A549 (cell line): ENCODE measurements around the gene TNS1. TPM values are rescaled to one million over a fixed set of nuclear protein-coding genes. Genes with fewer than 3 reads are reported as not detected.

Source experiments
- ATAC-seq, 2 experiments: fragments of 200-7000 bp in 1 of 2; fragments of >200 bp in 1 of 2; cut with Nextera tagmentation in 1 of 2; cut with Tn5 transposase in 1 of 2; 3 replicates each; pipeline versions ENCODE4 v1.8.0 to v1.9.1; 2018 to 2020; ENCODE audit warnings: mild to moderate bottlenecking in 1 of 2, moderate library complexity in 1 of 2
- CTCF ChIA-PET: fragments of 300-600 bp; sonication (Branson Sonifier 250); formaldehyde crosslinking; extraction: SDS; loops from one replicate; lab custom pipeline; 2021; ENCODE audit warnings: antibody characterized with exemption, inconsistent platforms; lab: Yijun Ruan, JAX
- POLR2A ChIA-PET: fragments of 350-600 bp; formaldehyde crosslinking; extraction: SDS; loops from one replicate; lab custom pipeline; 2021; ENCODE audit warnings: antibody characterized with exemption, inconsistent platforms; lab: Yijun Ruan, JAX
- DNase-seq, 2 experiments: peaks; one replicate each; pipeline versions ENCODE4 v3.0.0 to v3.0.0-alpha.2; 2011 to 2016; ENCODE audit warnings: low read depth in 1 of 2, low spot score in 1 of 2
- FAIRE-seq: peaks from 2 replicates; lab custom pipeline; 2011; peaks lifted over from hg19 to GRCh38; lab: Jason Lieb, UNC
- H3K27ac ChIP-seq, 2 experiments: fragments of >200 bp; sonication (Bioruptor Twin); formaldehyde crosslinking; 3 replicates each; pipeline ENCODE4 v1.5.1; 2016 to 2017
- H3K4me1 ChIP-seq: fragments of >200 bp; sonication (Bioruptor Twin); formaldehyde crosslinking; 3 replicates; pipeline ENCODE4 v1.6.1; 2016
- H3K4me2 ChIP-seq: fragments of >200 bp; sonication (Bioruptor Twin); formaldehyde crosslinking; 3 replicates; pipeline ENCODE4 v1.6.1; 2016
- H3K4me3 ChIP-seq: fragments of >200 bp; sonication (Bioruptor Twin); formaldehyde crosslinking; 3 replicates; pipeline ENCODE4 v1.5.1; 2016
- H3K9me3 ChIP-seq: fragments of >200 bp; sonication (Bioruptor Twin); formaldehyde crosslinking; 3 replicates; pipeline ENCODE4 v1.6.1; 2016
- CBX2 ChIP-seq: fragments of 200-600 bp; sonication (generic); IDR thresholded peaks from 2 replicates; pipeline ENCODE4 v1.6.1; 2016; ENCODE audit warnings: low read depth, mild to moderate bottlenecking, borderline replicate concordance
- EP300 ChIP-seq, 2 experiments: fragments of >200 bp; sonication (Bioruptor Twin); formaldehyde crosslinking; IDR thresholded peaks; 2 replicates in 1 of 2; 3 replicates in 1 of 2; pipeline ENCODE4 v1.6.1; 2016 to 2017
- ESRRA ChIP-seq: fragments of 150-350 bp; IDR thresholded peaks from 2 replicates; pipeline ENCODE4 v1.6.1; 2014; ENCODE audit warnings: mild to moderate bottlenecking, low read length, borderline replicate concordance
- FOSL2 ChIP-seq, 2 experiments: fragments of 450-650 bp in 1 of 2; fragments of >200 bp in 1 of 2; sonication (Bioruptor Twin) in 1 of 2; formaldehyde crosslinking; IDR thresholded peaks; 2 replicates each; pipeline versions ENCODE4 v1.5.0 to v1.6.1; 2016 to 2020; ENCODE audit warnings: mild to moderate bottlenecking in 1 of 2, moderate library complexity in 1 of 2
- GATA3 ChIP-seq: IDR thresholded peaks from 2 replicates; pipeline ENCODE4 v1.6.1; 2012; ENCODE audit warnings: borderline replicate concordance
- HDAC2 ChIP-seq: fragments of 200-600 bp; sonication (generic); IDR thresholded peaks from 2 replicates; pipeline ENCODE4 v1.6.1; 2016
- HOXB13 ChIP-seq: fragments of 250-450 bp; sonication (Bioruptor Pico); IDR thresholded peaks from 2 replicates; pipeline ENCODE4 v1.5.0; 2020; ENCODE audit warnings: low read depth, mild to moderate bottlenecking, moderate library complexity
- HOXB5 ChIP-seq: fragments of 250-450 bp; sonication (Bioruptor Pico); IDR thresholded peaks from 2 replicates; pipeline ENCODE4 v1.5.0; 2020; ENCODE audit warnings: mild to moderate bottlenecking, moderate library complexity
- JUNB ChIP-seq: fragments of >200 bp; sonication (Bioruptor Twin); formaldehyde crosslinking; IDR thresholded peaks from 2 replicates; pipeline ENCODE4 v1.6.1; 2016
- MAFK ChIP-seq: fragments of 450-650 bp; IDR thresholded peaks from 2 replicates; pipeline ENCODE4 v1.6.1; 2014; ENCODE audit not compliant: partially characterized antibody
- NFE2L2 ChIP-seq: fragments of 150-350 bp; conservative IDR thresholded peaks from 2 replicates; pipeline ENCODE4 v1.6.1; 2014; ENCODE audit warnings: low read length
- NR3C1 ChIP-seq: fragments of >200 bp; sonication (Bioruptor Twin); formaldehyde crosslinking; IDR thresholded peaks from 3 replicates; pipeline ENCODE4 v1.6.1; 2017
- SMC3 ChIP-seq: fragments of >200 bp; sonication (Bioruptor Twin); formaldehyde crosslinking; IDR thresholded peaks from 3 replicates; pipeline ENCODE4 v1.6.1; 2018; ENCODE audit warnings: inconsistent platforms
- SREBF2 ChIP-seq: fragments of 450-650 bp; IDR thresholded peaks from 2 replicates; pipeline ENCODE4 v1.6.1; 2014; ENCODE audit warnings: mild to moderate bottlenecking, moderate library complexity
- TFCP2L1 ChIP-seq: fragments of 250-450 bp; sonication (Bioruptor Pico); IDR thresholded peaks from 2 replicates; pipeline ENCODE4 v1.5.0; 2021; ENCODE audit warnings: mild to moderate bottlenecking
- ZFP36 ChIP-seq: fragments of 450-650 bp; IDR thresholded peaks from 2 replicates; pipeline ENCODE4 v1.6.1; 2014; ENCODE audit warnings: borderline replicate concordance; ENCODE audit not compliant: partially characterized antibody
- ZSCAN20 ChIP-seq: fragments of 250-450 bp; sonication (Bioruptor Pico); IDR thresholded peaks from 2 replicates; pipeline ENCODE4 v1.8.0; 2022; ENCODE audit warnings: mild to moderate bottlenecking, moderate library complexity
- WGBS: methylation state at CpG from one replicate; pipeline ENCODE4 v1.1.6; 2017; ENCODE audit errors: missing lambda C conversion rate; 5-methylcytosine and 5-hydroxymethylcytosine counted together
- polyA plus RNA-seq, 4 experiments: library from polyadenylated mRNA; depleted of rRNA in 3 of 4; stranded (reverse); fragments of >200 nt; fragmentation: RNase III in 1 of 4; extraction: RNeasy Plus Mini Kit Qiagen cat#74134 plus additional on column Dnase treatment in 1 of 4; gene quantifications; 2 replicates in 3 of 4; 3 replicates in 1 of 4; pipeline ENCODE4 v1.2.3, GENCODE V29; 2011 to 2017
- TF ChIP-seq, protein P1 (sequence below): fragments of >200 bp; sonication (Bioruptor Twin); formaldehyde crosslinking; IDR thresholded peaks from 3 replicates; pipeline ENCODE4 v1.5.1; 2016
- TF ChIP-seq, protein P2 (sequence below): fragments of 200-600 bp; sonication (generic); IDR thresholded peaks from 2 replicates; pipeline ENCODE4 v1.6.1; 2016; ENCODE audit warnings: antibody characterized with exemption, mild to moderate bottlenecking, moderate library complexity
- TF ChIP-seq, protein P3 (sequence below): fragments of 150-350 bp; IDR thresholded peaks from 2 replicates; pipeline ENCODE4 v1.6.1; 2014; ENCODE audit warnings: low read depth, mild to moderate bottlenecking, low read length
- TF ChIP-seq, protein P4 (sequence below): IDR thresholded peaks from 2 replicates; pipeline ENCODE4 v1.6.1; 2012
- TF ChIP-seq, protein P5 (sequence below): fragments of 450-650 bp; IDR thresholded peaks from 2 replicates; pipeline ENCODE4 v1.6.1; 2014; ENCODE audit warnings: antibody characterized with exemption

Gene TNS1
- polyA plus RNA-seq, 2 of the 4 experiments (the other 2 are of a cell fraction): 4.9 to 10.6 TPM

DNA sequence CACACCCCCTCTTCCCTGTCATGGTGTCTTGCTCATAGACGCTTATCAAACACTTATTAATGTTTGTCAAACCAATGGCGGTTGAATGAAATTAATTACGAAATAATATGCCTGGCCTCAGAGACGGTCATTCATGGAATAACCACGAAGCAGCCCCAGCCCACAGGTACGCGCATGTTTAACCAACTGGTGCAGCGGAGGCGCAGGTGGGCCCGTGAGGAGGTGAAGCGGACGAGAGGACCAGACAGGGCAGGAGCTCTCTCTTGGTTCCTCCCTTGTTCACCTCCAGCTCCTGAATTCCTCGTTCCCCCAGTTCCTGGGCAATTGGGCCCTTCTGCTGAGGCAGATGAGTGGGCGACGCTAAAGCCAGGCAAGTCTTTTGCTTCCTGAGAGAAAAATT is 169.8 kb downstream of the TNS1 start (continued):
- TF ChIP-seq, protein P1, sequence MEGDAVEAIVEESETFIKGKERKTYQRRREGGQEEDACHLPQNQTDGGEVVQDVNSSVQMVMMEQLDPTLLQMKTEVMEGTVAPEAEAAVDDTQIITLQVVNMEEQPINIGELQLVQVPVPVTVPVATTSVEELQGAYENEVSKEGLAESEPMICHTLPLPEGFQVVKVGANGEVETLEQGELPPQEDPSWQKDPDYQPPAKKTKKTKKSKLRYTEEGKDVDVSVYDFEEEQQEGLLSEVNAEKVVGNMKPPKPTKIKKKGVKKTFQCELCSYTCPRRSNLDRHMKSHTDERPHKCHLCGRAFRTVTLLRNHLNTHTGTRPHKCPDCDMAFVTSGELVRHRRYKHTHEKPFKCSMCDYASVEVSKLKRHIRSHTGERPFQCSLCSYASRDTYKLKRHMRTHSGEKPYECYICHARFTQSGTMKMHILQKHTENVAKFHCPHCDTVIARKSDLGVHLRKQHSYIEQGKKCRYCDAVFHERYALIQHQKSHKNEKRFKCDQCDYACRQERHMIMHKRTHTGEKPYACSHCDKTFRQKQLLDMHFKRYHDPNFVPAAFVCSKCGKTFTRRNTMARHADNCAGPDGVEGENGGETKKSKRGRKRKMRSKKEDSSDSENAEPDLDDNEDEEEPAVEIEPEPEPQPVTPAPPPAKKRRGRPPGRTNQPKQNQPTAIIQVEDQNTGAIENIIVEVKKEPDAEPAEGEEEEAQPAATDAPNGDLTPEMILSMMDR: no peak
- TF ChIP-seq ZSCAN20 (CRISPR knock-in tag): no peak
- TF ChIP-seq, protein P2, sequence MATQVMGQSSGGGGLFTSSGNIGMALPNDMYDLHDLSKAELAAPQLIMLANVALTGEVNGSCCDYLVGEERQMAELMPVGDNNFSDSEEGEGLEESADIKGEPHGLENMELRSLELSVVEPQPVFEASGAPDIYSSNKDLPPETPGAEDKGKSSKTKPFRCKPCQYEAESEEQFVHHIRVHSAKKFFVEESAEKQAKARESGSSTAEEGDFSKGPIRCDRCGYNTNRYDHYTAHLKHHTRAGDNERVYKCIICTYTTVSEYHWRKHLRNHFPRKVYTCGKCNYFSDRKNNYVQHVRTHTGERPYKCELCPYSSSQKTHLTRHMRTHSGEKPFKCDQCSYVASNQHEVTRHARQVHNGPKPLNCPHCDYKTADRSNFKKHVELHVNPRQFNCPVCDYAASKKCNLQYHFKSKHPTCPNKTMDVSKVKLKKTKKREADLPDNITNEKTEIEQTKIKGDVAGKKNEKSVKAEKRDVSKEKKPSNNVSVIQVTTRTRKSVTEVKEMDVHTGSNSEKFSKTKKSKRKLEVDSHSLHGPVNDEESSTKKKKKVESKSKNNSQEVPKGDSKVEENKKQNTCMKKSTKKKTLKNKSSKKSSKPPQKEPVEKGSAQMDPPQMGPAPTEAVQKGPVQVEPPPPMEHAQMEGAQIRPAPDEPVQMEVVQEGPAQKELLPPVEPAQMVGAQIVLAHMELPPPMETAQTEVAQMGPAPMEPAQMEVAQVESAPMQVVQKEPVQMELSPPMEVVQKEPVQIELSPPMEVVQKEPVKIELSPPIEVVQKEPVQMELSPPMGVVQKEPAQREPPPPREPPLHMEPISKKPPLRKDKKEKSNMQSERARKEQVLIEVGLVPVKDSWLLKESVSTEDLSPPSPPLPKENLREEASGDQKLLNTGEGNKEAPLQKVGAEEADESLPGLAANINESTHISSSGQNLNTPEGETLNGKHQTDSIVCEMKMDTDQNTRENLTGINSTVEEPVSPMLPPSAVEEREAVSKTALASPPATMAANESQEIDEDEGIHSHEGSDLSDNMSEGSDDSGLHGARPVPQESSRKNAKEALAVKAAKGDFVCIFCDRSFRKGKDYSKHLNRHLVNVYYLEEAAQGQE: no peak
- no peak for TF ChIP-seq NR3C1
- no peak for TF ChIP-seq EP300 (IDR thresholded peaks at IDR 0.05)
- TF ChIP-seq ZFP36: no peak
- TF ChIP-seq, protein P3, sequence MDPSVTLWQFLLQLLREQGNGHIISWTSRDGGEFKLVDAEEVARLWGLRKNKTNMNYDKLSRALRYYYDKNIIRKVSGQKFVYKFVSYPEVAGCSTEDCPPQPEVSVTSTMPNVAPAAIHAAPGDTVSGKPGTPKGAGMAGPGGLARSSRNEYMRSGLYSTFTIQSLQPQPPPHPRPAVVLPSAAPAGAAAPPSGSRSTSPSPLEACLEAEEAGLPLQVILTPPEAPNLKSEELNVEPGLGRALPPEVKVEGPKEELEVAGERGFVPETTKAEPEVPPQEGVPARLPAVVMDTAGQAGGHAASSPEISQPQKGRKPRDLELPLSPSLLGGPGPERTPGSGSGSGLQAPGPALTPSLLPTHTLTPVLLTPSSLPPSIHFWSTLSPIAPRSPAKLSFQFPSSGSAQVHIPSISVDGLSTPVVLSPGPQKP: no peak
- TF ChIP-seq FOSL2 (IDR thresholded peaks at IDR 0.05): no peak
- no peak for TF ChIP-seq FOSL2 (CRISPR knock-in tag; IDR thresholded peaks at IDR 0.05)
- no peak for TF ChIP-seq SREBF2

DNA sequence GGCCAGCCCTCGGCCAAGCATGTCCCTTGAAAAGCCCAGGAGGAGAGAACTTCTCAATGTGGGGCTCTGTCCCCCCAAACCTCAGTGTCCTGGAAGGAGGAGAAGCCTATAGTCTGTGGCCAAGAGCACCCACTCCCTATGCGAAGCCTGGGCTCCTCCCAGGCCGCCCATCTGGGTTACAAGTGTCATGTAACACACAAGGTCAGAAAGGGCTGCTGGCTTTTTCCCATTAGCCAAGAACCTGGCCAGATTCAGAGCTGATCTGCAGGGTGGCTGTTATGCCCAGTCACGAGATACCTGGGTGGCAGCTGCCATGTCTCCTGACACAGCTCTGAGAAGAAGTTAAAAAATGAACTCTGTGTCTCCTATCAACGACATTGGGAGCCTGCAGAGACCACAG is 170.7 kb downstream of the TNS1 start:
- ATAC-seq (no peak), DNase-seq (no peak), FAIRE-seq (no peak)
- Histone ChIP-seq H3K4me3 (no peak overlapping the region), H3K9me3 (no peaks in the 10 kb centered on the region), H3K27ac (no peak overlapping the region), H3K4me1 (no peaks in the 10 kb centered on the region), H3K4me2 (no peak overlapping the region)
- TF ChIP-seq HDAC2 (no peak), HOXB13 (CRISPR knock-in tag) (no peak), SMC3 (no peak), TFCP2L1 (CRISPR knock-in tag) (no peak), ESRRA (no peak), CBX2 (no peak), HOXB5 (CRISPR knock-in tag) (no peak), NFE2L2 (no peak), MAFK (no peak), JUNB (no peak), ZFP36 (no peak), EP300 (IDR thresholded peaks at IDR 0.05) (no peak), GATA3 (no peak)
- TF ChIP-seq, protein P4, sequence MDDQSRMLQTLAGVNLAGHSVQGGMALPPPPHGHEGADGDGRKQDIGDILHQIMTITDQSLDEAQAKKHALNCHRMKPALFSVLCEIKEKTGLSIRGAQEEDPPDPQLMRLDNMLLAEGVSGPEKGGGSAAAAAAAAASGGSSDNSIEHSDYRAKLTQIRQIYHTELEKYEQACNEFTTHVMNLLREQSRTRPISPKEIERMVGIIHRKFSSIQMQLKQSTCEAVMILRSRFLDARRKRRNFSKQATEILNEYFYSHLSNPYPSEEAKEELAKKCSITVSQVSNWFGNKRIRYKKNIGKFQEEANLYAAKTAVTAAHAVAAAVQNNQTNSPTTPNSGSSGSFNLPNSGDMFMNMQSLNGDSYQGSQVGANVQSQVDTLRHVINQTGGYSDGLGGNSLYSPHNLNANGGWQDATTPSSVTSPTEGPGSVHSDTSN: no peak
- TF ChIP-seq, protein P5, sequence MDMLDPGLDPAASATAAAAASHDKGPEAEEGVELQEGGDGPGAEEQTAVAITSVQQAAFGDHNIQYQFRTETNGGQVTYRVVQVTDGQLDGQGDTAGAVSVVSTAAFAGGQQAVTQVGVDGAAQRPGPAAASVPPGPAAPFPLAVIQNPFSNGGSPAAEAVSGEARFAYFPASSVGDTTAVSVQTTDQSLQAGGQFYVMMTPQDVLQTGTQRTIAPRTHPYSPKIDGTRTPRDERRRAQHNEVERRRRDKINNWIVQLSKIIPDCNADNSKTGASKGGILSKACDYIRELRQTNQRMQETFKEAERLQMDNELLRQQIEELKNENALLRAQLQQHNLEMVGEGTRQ: no peak
- WGBS: 41% methylated on average over 5 of the region's 5 CpGs
- ChIA-PET CTCF (interaction anchor here (0.6 to 2.0 kb wide), 3 partner anchors 40 to 43 kb away, joined by 5 to 7 read pairs (median 6); no protein-coding TSS in a partner anchor), POLR2A (no interaction called here)
